Skin of body (tissue), 2 donors: ENCODE measurements around the gene RPS25. TPM values are rescaled to one million over a fixed set of nuclear protein-coding genes. Genes with fewer than 3 reads are reported as not detected.
"Not testable (repeated sequence)": the region's sequence is repeated elsewhere in the genome, so short reads cannot be mapped to it uniquely, and the experiment has no call there.

Experiments used
- DNase-seq: peaks from one replicate; lab custom pipeline; 2025; lab: John Stamatoyannopoulos, UW
- total RNA-seq: library from RNA; depleted of rRNA; stranded (reverse); fragments of >200 nt; gene quantifications from one replicate; pipeline ENCODE4 v1.2.3, GENCODE V29; 2014

Gene RPS25
- total RNA-seq = 818 TPM

GRCh38 chr11:119018074-119018938 lies at the start of gene RPS25, which contains the start of gene TRAPPC4:
Gene RPS25, minus strand, starts transcription at chr11:119018343. Its CDS starts 59 bp downstream, at chr11:119018284.
Gene TRAPPC4, plus strand, starts transcription at chr11:119018766. Its CDS starts 30 bp downstream, at chr11:119018796.
- peak; percentile 98 for DNase-seq

- peak; percentile 92 for DNase-seq
Measured at GRCh38 chr11:119067371-119068222, 49.5 kb upstream of the RPS25 start, which contains the start of gene VPS11. Gene VPS11, plus strand, starts transcription at chr11:119067818. Its CDS starts 6 bp downstream, at chr11:119067824.

GRCh38 chr11:119065369-119065768 lies 47.2 kb upstream of the RPS25 start:
- no peak for DNase-seq

GRCh38 chr11:119062779-119063178 lies 44.6 kb upstream of the RPS25 start:
- DNase-seq = no peak

- no peak for DNase-seq
Measured at GRCh38 chr11:119061256-119061655, 43.1 kb upstream of the RPS25 start.

GRCh38 chr11:119059128-119059527 lies 41.0 kb upstream of the RPS25 start:
- DNase-seq = not testable (repeated sequence)

GRCh38 chr11:119057000-119057769 lies 39.0 kb upstream of the RPS25 start, which contains the start of gene HYOU1:
Gene HYOU1, minus strand, starts transcription at chr11:119057205. Its CDS starts 1,045 bp downstream, at chr11:119056160.
- peak; percentile 93 for DNase-seq

- DNase-seq = no peak
Measured at GRCh38 chr11:119056421-119056999, 38.4 kb upstream of the RPS25 start.

GRCh38 chr11:119055901-119056300 lies 37.8 kb upstream of the RPS25 start:
- no peak for DNase-seq

- no peak for DNase-seq
Measured at GRCh38 chr11:119054418-119054817, 36.3 kb upstream of the RPS25 start.

- DNase-seq = no peak
Measured at GRCh38 chr11:119052163-119052814, 34.1 kb upstream of the RPS25 start.

- no peak for DNase-seq
Measured at GRCh38 chr11:119051440-119052162, 33.5 kb upstream of the RPS25 start.

- no peak for DNase-seq
Measured at GRCh38 chr11:119049081-119049480, 30.9 kb upstream of the RPS25 start.

GRCh38 chr11:119048644-119049043 lies 30.5 kb upstream of the RPS25 start:
- DNase-seq = no peak

GRCh38 chr11:119047205-119047604 lies 29.1 kb upstream of the RPS25 start:
- no peak for DNase-seq

GRCh38 chr11:119046489-119046888 lies 28.3 kb upstream of the RPS25 start:
- no peak for DNase-seq

GRCh38 chr11:119044708-119045107 lies 26.6 kb upstream of the RPS25 start:
- no peak for DNase-seq

GRCh38 chr11:119042927-119043326 lies 24.8 kb upstream of the RPS25 start:
- no peak for DNase-seq

GRCh38 chr11:119041821-119042514 lies 23.8 kb upstream of the RPS25 start:
- no peak for DNase-seq
